NCI-H510A (cell line): Measurements from ENCODE around the gene RAPGEF2.
"Not testable (repeated sequence)": the region's sequence is repeated elsewhere in the genome, so short reads cannot be mapped to it uniquely, and the experiment has no call there.

Source experiments
- DNase-seq: peaks from one replicate; lab custom pipeline; 2025; lab: John Stamatoyannopoulos, UW

RAPGEF2 gene

GRCh38 chr4:159137176-159137575 is 34.3 kb downstream of the RAPGEF2 start:
- DNase-seq: peak; percentile 61

- no peak for DNase-seq
Observed at GRCh38 chr4:159138436-159138835, 35.6 kb downstream of the RAPGEF2 start.

- DNase-seq: no peak
Observed at GRCh38 chr4:159141193-159141592, 38.3 kb downstream of the RAPGEF2 start.

- DNase-seq: no peak
Observed at GRCh38 chr4:159142241-159142640, 39.4 kb downstream of the RAPGEF2 start.

GRCh38 chr4:159142681-159143384 is 40.0 kb downstream of the RAPGEF2 start:
- no peak for DNase-seq

- DNase-seq: no peak
Observed at GRCh38 chr4:159143687-159144086, 40.8 kb downstream of the RAPGEF2 start.

GRCh38 chr4:159144112-159144694 is 41.3 kb downstream of the RAPGEF2 start:
- no peak for DNase-seq

- no peak for DNase-seq
Observed at GRCh38 chr4:159145318-159145991, 42.6 kb downstream of the RAPGEF2 start.

GRCh38 chr4:159145992-159146330 is 43.1 kb downstream of the RAPGEF2 start:
- DNase-seq: no peak

GRCh38 chr4:159146488-159146887 is 43.6 kb downstream of the RAPGEF2 start:
- DNase-seq: peak; percentile 11

GRCh38 chr4:159148441-159148840 is 45.6 kb downstream of the RAPGEF2 start:
- DNase-seq: no peak

GRCh38 chr4:159149666-159150065 is 46.8 kb downstream of the RAPGEF2 start:
- no peak for DNase-seq

- DNase-seq: no peak
Observed at GRCh38 chr4:159150396-159150795, 47.5 kb downstream of the RAPGEF2 start.

GRCh38 chr4:159150821-159151390 is 48.0 kb downstream of the RAPGEF2 start:
- no peak for DNase-seq

- DNase-seq: no peak
Observed at GRCh38 chr4:159151689-159152088, 48.8 kb downstream of the RAPGEF2 start.

GRCh38 chr4:159152181-159152580 is 49.3 kb downstream of the RAPGEF2 start:
- no peak for DNase-seq

GRCh38 chr4:159153669-159154068 is 50.8 kb downstream of the RAPGEF2 start:
- no peak for DNase-seq

GRCh38 chr4:159155119-159155518 is 52.2 kb downstream of the RAPGEF2 start:
- no peak for DNase-seq

- DNase-seq: no peak
Observed at GRCh38 chr4:159158083-159158617, 55.3 kb downstream of the RAPGEF2 start.

- DNase-seq: no peak
Observed at GRCh38 chr4:159158985-159159384, 56.1 kb downstream of the RAPGEF2 start.

- no peak for DNase-seq
Observed at GRCh38 chr4:159159611-159160010, 56.7 kb downstream of the RAPGEF2 start.

- DNase-seq: no peak
Observed at GRCh38 chr4:159160242-159160641, 57.4 kb downstream of the RAPGEF2 start.

GRCh38 chr4:159161436-159161835 is 58.6 kb downstream of the RAPGEF2 start:
- not testable (repeated sequence) for DNase-seq
